GM18507 (cell line): ENCODE data around the gene RELCH.

Source experiments
- DNase-seq: peaks from one replicate; pipeline ENCODE4 v3.0.0; 2011; ENCODE audit warnings: low read depth; ENCODE audit not compliant: insufficient read length; ENCODE audit errors: extremely low spot score
- FAIRE-seq: peaks from 2 replicates; lab custom pipeline; 2011; peaks lifted over from hg19 to GRCh38; lab: Jason Lieb, UNC

RELCH gene

GRCh38 chr18:62242955-62243354, 55.9 kb downstream of the RELCH start:
- DNase-seq = no peak
- FAIRE-seq = no peak

- FAIRE-seq = no peak
- no peak for DNase-seq
Observed at GRCh38 chr18:62245177-62245576, 58.1 kb downstream of the RELCH start.

DNA sequence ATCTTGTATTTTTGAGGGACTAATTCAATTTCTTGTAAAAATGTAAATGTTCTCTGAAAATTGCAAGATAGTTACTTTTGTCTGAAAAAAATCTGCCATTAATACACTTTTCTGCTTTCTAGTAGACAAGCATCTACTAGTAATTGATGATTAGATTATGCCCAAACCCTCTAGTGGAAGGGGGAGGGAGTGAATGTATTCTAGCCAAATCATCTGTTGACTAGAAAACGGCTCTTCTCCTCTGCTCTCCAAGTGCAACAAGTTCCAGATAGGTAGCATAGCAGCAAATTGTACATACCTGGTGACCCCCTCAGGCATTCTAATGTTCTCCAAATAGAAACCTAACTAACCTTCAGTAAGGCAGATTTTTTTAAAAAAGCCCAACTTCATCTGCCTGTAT, 58.6 kb downstream of the RELCH start:
- no peak for FAIRE-seq

DNA sequence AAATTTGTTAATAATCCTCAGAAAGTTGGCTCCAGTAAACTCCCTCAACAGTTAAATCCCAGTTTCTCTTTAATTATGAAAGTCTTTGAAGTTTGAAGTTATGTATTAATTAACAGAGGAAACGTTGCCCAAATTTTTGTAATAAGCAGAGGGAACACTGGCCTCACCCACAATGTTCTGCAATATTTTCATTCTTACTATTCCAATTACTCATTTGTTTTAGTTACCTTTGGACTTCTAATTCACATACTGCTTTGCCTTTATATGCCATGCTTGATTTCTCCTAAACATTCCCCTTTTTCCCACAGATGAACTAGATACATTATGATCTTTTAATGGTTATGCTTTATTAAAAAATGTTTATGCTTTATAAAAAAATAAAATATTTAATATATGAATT, 61.3 kb downstream of the RELCH start:
- FAIRE-seq = no peak
- DNase-seq = no peak

More for the DNA sequence above, 58.6 kb downstream of the RELCH start:
- DNase-seq = no peak

- DNase-seq = peak; percentile 26
- FAIRE-seq = peak; percentile 88
Observed at GRCh38 chr18:62249478-62250097, 62.5 kb downstream of the RELCH start.

DNA sequence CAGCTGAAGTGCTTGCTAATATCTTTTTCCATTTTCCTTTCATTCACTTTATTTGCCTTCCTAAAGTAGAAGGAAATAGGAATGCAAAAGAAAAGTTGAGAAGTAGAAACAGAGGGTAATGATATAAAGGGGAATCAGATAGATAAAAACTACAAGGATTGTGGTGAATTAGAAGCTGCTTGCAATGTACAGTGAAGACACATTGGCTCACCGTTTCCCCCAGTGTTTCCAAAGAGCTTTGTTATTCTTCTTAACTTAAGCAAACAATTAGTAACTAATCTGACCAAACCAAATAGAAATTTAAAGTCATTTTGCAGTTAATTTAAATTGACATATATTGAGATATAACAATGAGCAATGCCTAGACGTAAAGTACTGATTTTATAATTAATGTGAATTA, 63.4 kb downstream of the RELCH start:
- FAIRE-seq = no peak
- DNase-seq = no peak

DNA sequence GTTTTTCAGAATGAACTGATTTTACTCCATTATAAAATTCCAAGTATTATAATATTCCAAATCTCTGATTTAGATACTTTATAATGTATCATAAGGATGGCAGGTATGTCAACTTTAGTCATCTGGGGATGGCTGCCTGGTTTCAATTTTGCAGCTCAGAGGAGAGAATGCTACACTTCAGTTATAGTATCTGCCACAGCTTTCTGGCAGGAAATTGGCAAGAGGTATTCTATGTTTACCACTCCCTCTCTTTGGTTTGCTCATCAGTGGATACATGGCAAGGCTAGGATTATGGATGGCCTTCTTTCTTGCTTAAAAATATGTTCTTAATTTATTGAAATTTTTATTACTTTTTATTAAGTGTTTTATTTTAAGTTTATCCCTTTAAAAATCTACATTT, 71.0 kb downstream of the RELCH start:
- DNase-seq (no peak), FAIRE-seq (peak; percentile 5)

DNA sequence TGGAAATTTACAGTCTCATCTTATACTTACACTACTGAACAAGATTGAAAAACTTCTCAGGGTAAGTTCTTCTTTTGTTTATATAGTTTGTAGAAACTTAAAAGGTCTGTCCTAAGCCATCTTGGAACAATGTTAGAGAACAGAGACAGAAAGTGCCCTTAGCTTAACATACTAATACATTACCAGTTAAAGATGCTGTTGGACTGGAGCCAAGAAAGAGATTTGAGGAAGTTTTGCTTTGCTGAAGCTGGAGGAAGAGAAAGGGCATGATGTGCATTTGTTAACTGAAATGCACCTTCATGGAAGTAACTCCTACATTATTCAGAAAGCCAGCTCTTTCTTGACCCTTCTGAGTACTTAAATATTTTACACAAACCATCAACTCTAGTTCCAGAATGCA, 71.6 kb downstream of the RELCH start:
- FAIRE-seq (peak; percentile 82), DNase-seq (no peak)

GRCh38 chr18:62262061-62262460, 75.0 kb downstream of the RELCH start:
- FAIRE-seq (no peak), DNase-seq (no peak)

- FAIRE-seq = peak; percentile 15
Observed at GRCh38 chr18:62264984-62265383, 77.9 kb downstream of the RELCH start.

DNA sequence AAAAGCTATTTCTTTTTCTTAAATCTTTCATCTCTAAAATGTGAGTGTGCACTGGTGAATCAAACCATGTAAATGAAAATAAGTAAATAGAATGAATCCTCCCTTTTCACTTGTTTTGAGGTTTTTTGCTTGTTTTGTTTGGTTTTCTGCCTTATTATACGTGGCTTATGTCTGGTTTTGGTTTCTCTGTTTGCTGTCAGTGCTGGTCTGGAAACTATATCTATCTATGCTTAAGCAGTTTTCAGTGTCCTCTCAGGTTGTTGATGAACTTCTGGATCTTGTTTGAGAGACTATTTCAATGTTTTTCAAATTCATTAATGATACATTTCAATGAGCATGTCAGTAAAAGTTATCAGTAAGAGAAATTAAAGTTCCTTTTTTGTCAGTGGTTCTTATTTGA, 90.0 kb downstream of the RELCH start:
- DNase-seq = no peak
- FAIRE-seq = no peak

More at GRCh38 chr18:62264984-62265383, 77.9 kb downstream of the RELCH start:
- no peak for DNase-seq

DNA sequence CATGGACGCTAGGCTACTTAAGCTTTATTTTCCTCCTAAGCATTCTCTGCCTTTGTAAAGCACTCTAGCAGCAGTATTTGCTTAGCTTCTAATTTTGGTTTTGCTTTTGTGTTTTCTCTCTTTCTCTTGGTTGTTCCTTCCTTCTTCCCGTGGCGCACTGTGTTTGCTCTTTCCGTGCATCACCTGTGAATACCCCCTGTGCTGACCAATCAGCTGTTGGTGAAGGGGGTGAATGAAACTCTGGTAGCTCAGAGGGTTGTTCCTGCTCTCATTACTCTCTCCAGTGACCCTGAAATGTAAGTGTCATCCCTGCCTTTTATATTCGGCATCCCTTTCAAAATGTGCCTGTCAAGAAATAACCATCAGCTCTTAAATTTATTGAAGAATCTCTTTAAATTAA, 92.5 kb downstream of the RELCH start:
- peak; percentile 49 for FAIRE-seq
- DNase-seq = no peak

- no peak for FAIRE-seq
- DNase-seq = no peak
Observed at GRCh38 chr18:62280058-62280457, 93.0 kb downstream of the RELCH start.

- DNase-seq (no peak), FAIRE-seq (peak; percentile 12)
Observed at GRCh38 chr18:62280786-62281185, 93.7 kb downstream of the RELCH start.

DNA sequence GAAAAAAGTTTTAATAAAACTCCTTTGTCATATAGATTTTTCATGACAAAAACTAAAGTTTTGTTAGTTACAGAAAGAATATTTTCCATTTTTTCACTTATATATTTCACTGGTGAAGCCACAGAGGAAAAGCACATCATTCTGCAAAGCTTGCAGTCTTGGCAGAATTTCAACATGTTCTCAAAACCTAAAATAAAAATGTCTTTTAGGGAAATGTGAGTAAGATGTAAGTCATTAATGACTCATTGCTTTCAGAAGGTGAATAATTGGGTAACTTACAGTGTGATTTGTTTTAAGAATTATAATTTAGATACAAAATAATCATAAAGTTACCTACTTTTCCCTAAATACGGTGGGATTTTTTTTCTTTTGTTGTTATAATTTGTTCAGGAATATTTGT, 94.6 kb downstream of the RELCH start:
- DNase-seq = no peak
- no peak for FAIRE-seq

DNA sequence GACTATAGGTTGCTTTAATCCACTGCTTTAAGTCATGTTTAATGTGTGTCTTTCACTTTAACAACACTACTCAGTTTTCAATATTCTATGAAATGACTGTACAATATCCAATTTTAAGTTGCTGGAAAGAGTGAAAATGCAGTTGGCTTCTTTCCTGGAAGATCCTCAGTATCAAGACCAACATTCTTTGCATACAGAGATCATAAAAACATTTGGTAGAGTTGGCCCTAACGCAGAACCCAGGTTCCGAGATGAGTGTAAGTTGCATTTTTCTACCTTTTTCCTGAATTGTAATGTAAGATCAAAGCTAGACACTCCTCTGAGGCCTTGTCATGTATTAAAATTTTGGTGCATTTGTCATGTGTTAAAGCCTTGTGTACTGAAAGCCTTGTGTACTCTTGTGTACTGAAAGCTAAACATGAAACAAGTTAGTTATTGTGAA, 95.2 kb downstream of the RELCH start:
- no peak for FAIRE-seq
- no peak for DNase-seq

DNA sequence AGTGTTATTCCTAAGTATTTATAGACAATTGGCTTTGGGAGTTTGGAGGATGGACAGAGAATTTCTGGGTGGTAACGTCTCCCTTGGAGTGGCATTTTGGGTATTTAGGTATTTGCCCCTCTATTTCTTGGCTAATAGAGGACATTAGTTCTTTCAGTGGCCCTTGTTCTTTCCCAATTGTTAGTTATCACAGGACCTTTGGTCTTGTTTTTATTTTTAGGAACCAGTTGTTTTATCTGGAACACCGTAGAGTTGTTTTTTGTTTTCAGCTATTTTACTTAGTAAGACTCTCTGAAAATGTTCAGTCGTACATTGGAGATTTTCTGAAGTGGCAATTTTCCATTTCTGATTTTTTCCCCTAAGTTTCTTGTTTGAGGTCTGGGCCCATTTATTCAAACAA, 97.6 kb downstream of the RELCH start:
- no peak for DNase-seq
- FAIRE-seq = no peak

GRCh38 chr18:62285281-62285680, 98.2 kb downstream of the RELCH start:
- DNase-seq (no peak), FAIRE-seq (no peak)

DNA sequence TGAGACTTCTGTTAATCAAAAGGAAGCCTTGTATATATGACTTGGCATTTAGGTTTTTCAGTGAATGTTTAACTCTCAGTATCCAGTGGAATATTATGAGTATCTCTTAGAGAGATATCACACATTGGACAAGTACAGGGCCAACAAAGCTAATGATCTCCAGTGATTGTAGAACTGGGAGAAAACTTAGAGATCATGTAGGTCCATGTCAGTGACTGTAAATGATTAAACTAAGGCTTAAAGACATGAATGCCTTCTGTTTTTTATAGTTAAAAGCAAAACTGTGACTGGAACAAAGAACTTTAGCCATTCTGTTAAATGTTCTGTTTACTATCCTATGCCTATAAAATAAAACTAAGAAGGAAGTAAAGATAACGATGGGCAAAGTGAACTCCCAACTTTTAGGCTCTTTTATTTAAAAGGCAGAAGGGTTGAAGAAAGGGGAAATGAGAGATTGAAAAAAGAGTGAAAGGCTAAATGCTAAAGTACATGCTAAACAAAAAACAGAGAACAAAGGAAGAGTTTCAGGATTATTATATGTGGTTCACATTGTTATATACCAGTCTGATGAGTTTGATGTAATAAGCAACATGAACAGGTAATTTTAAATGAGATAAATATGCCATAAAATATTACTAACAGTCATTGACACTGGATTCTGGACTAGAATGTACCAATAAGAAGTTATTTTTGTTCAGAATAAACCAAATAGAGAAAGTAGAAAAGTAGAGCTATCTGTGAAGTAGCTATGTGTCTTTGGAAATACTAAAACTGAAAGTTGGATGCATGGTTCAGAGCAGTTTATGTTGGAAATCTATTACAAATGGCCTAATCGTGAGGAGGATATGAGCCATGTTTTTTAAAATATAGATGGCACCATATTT, 101.0 kb downstream of the RELCH start:
- no peak for DNase-seq

GRCh38 chr18:62288665-62289008, 101.6 kb downstream of the RELCH start:
- FAIRE-seq (peak; percentile 64), DNase-seq (no peak)

More for the DNA sequence above, 101.0 kb downstream of the RELCH start:
- FAIRE-seq = peak; percentile 87

GRCh38 chr18:62289047-62289446, 102.0 kb downstream of the RELCH start:
- FAIRE-seq (no peak), DNase-seq (no peak)
